ENCODE results near the gene BCORL1.

GRCh38 chrX:129957241-129958082, 25.0 kb upstream of the BCORL1 start:
- TF ChIP-seq MAFK (IDR thresholded peaks at IDR 0.05; ENCODE audit: low read depth, low read length) (no peak), JUN (IDR thresholded peaks at IDR 0.05; ENCODE audit: low read depth, low read length) (no peak), TBP (IDR thresholded peaks at IDR 0.05; ENCODE audit: low read depth, low read length) (no peak), CBX5 (IDR thresholded peaks at IDR 0.05; ENCODE audit: low read depth, low read length) (no peak), POLR2A (IDR thresholded peaks at IDR 0.05; ENCODE audit: control extremely low read depth in 1 of 2, low read depth in 2 of 2, low read length in 2 of 2) (no peak), RBBP5 (IDR thresholded peaks at IDR 0.05; ENCODE audit: borderline replicate concordance, low read depth, low read length) (peak; percentile 77), TAF1 (IDR thresholded peaks at IDR 0.05; ENCODE audit: low read depth, low read length) (no peak), MAX (IDR thresholded peaks at IDR 0.05) (peak; percentile 54; the same call in 1 of the 2 replicates), POLR2AphosphoS5 (IDR thresholded peaks at IDR 0.05; ENCODE audit: low read depth, low read length) (no peak), CTCF (IDR thresholded peaks at IDR 0.05; ENCODE audit: control extremely low read depth in 1 of 3, insufficient read depth in 1 of 3, low read depth in 1 of 3, low read length in 3 of 3) (no peak), PHF8 (conservative IDR thresholded peaks at IDR 0.05; ENCODE audit: low read depth, low read length) (no peak)
- TF ChIP-seq, protein P1, sequence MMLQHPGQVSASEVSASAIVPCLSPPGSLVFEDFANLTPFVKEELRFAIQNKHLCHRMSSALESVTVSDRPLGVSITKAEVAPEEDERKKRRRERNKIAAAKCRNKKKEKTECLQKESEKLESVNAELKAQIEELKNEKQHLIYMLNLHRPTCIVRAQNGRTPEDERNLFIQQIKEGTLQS (IDR thresholded peaks at IDR 0.05; ENCODE audit: insufficient read depth, low read depth, low read length), result no peak
